GM21723 (cell line): Measurements from ENCODE around the gene NKD1.

ENCODE experiments used
- ATAC-seq: cut with Tn5 transposase; IDR thresholded peaks from one replicate; pipeline ENCODE4 v1.9.1; 2021; ENCODE audit warnings: mild to moderate bottlenecking, moderate library complexity; ENCODE audit not compliant: unreplicated experiment

Gene NKD1

DNA sequence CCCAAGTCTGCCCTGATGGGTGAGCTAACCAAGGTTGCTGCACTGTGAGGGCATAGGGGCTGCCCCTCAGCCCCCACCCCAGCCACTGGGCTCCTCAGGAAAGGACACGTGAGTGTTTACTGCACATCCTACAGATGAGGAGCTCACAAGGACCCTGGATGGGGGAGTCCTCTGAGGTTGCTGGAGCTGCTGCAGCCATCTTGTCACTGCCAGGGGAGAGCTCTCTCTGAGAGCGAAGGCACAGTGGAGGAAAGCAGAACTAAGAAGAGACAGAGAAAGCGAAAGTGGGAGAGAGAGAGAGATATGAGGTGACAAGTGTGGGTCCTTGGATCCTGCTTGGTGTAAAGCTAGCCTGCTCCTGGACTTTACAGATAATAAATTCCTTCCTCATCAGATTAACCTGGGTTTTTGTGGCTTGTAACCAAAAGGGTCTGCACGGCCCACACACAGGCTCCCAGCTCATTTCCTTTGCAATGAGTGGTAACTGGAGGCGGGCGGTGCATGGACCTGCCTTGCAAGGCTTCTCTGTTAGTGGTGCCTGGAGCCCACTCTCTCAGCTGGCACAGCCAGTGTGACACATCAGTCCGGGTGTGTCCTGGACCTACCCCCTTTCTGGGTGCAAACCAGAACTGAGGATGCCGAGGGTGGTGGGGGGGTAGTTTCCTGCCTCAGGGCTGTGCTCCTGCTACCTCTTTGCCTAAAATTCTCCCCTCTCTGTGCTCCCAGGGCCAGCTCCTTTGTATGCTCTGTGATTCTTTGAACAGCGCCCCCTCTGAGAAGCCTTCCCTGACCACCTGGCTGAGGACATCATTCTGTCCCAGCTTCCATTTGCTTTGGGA lies 118.7 kb downstream of the NKD1 start:
- ATAC-seq: peak; percentile 91

- ATAC-seq: no peak
Measured at GRCh38 chr16:50667497-50668367, 119.5 kb downstream of the NKD1 start.

- ATAC-seq: no peak
Measured at GRCh38 chr16:50668368-50669008, 120.3 kb downstream of the NKD1 start.

- no peak for ATAC-seq
Measured at GRCh38 chr16:50669741-50670140, 121.5 kb downstream of the NKD1 start.

DNA sequence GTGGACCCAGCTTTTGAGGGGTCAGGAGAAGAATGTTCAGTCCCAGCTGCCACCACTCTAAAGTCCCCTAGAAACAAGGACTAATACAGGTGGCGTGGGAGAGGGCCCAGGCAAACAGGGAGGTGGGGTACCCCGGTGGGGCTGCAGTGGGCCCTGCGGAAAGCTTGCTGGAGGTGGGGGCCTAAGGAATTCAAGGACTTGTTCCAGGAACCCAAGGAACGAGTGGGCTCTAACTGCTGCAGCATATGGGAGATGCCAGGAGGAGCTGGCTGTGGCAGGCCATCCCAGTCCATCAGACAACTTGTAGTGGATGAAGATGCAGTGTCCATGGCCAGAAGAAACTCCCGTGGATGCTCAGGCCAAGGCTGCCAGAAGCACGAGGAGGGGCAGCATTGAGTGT lies 122.3 kb downstream of the NKD1 start:
- ATAC-seq: no peak

GRCh38 chr16:50671644-50672260 lies 123.6 kb downstream of the NKD1 start:
- no peak for ATAC-seq

DNA sequence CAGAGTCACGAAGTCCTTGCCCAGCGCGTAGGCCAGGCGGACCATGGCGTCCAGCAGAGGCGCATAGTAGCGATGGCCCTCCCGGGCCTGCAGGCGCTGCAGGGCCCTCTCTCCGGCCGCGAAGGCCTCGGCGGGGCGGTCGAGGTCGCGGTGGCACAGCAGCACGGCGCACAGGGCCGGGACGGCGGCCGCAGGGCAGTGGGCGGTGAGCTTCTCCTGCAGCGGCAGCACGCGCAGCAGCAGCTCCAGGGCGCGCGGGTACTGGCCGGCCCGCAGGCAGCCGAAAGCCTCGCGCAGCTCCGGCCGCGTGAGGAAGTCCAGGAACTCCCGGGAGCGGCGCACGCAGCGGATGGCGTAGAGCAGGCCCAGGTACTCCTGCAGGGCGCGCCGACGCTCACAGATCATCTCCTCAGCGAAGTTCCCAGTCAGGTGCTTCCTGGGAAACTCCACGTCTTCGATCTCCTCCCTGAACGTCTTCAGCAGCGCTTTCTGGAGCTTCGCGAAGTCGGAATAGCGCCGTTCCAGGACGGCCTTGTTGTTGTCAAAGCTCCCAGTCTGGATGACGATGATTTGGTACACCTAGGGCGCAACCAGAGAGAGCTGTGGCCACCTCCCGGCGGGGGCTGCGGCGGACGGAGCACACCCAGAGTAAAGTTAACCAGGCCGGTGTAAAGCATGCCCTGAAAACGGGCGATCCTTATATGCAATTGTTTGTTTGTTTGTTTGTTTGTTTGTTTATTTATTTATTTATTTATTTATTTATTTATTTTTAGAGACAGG lies 125.5 kb downstream of the NKD1 start:
- ATAC-seq: no peak

GRCh38 chr16:50674831-50675230 lies 126.6 kb downstream of the NKD1 start:
- no peak for ATAC-seq

GRCh38 chr16:50675686-50676610 lies 127.8 kb downstream of the NKD1 start:
- no peak for ATAC-seq

DNA sequence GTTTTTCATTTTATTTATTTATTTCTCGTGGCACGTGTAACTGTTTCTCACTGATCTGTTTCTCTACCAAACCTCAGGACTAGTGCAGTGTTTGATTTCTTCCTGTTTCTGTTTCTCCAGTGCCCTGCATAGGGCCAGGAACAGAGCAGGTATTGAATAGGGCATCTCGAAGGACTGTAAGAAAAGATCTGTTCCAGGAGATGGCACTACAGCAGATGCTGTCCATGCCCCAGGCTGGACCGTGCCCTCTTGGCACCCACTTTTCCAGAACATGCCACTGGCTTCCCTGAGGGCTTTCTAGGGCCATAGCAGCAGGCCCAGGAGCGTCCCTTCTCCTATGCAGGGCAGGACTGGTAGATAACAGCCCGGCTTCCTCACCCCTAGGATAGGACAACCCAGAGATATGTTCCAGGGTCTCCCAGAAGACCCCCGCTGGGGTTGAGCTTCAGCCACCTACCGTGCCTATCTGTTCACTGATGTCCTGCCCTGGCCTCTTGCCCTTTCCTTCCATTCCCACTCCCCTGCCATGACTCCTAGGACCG lies 128.6 kb downstream of the NKD1 start:
- ATAC-seq: no peak

GRCh38 chr16:50677351-50677750 lies 129.2 kb downstream of the NKD1 start:
- ATAC-seq: no peak

- no peak for ATAC-seq
Measured at GRCh38 chr16:50678531-50678930, 130.3 kb downstream of the NKD1 start.

GRCh38 chr16:50679266-50679665 lies 131.1 kb downstream of the NKD1 start:
- no peak for ATAC-seq

- ATAC-seq: no peak
Measured at GRCh38 chr16:50679676-50680555, 131.7 kb downstream of the NKD1 start.

GRCh38 chr16:50680556-50680893 lies 132.3 kb downstream of the NKD1 start:
- ATAC-seq: no peak

DNA sequence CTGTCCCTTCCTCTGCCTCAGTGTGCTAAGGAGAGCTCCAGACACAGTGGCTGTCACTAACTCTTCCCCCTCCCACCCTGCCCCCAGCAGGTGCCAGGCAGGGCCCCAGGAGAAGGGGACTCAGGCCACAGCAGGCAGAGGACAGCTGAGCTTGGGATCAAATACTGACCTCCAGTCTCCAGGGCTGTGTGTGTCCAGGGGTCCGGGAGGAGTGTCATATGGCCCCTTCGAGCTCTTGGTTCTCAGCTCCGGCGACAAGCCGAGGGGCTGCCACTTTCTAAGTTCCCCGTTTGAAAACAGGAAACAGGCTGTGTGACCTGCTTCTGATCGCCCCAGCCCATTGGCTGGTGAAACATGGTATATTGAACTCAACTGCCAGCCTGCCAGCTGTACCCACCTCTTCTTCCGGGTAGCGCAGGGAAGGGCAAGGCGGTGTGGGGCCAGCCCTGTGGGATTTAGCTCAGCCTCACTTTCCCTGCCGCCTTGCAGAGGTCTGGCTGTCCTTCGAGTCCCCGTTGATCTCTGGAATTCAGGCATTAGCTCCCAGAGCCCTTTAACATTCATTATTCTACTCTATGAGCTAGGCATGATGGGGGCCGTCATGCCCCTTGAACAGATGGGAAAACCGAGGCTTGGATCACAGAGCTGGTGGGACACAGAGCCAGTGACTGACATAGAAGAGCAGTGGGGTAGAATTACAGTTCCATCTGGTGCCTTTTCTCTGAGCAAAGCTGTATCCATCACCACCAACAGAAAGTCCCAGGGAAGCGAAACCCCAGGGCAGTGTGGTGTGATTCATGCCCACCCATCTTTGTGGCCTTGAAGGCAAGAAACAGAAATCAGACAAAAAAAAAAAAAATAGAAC lies 133.1 kb downstream of the NKD1 start, which contains the start of gene SNX20:
Gene SNX20 (minus strand): TSS at position 292 of the 865 bp plus-strand sequence. CDS start 3,786 bp downstream, outside the sequence.
- ATAC-seq: peak; percentile 64
